Sigmoid colon (tissue), 4 donors: ENCODE data around the gene HAO1.

ENCODE experiments used
- CTCF ChIP-seq, 4 experiments: fragments of 450-650 bp in 3 of 4; fragments of 200-600 bp in 1 of 4; IDR thresholded peaks; one replicate each; pipeline ENCODE4 v1.5.1; 2016 to 2019; ENCODE audit warnings: antibody characterized with exemption in 4 of 4, mild to moderate bottlenecking in 3 of 4, moderate library complexity in 2 of 4
- POLR2A ChIP-seq, 2 donors: fragments of 450-650 bp; IDR thresholded peaks; one replicate each; pipeline ENCODE4 v1.6.1; 2016; ENCODE audit warnings: antibody characterized with exemption in 2 of 2, mild to moderate bottlenecking in 2 of 2, moderate library complexity in 2 of 2
- POLR2AphosphoS5 ChIP-seq, 4 donors: sonication (generic); formaldehyde crosslinking; IDR thresholded peaks; one replicate each; pipeline ENCODE4 v1.6.1; 2017; ENCODE audit warnings: antibody characterized with exemption in 4 of 4

GRCh38 chr20:7977709-7978108 is 37.5 kb upstream of the HAO1 start:
- no peak for TF ChIP-seq CTCF (IDR thresholded peaks at IDR 0.05)
- no peak for TF ChIP-seq POLR2AphosphoS5 (IDR thresholded peaks at IDR 0.05)
- TF ChIP-seq POLR2A (IDR thresholded peaks at IDR 0.05) = no peak
